Stimulated activated naive CD8-positive, alpha-beta T cell treated with anti-CD3 and anti-CD28 coated beads, Interleukin-15, amount 100 ng/mL, for 72 hours (primary cell): ENCODE results near the gene IFT122.

Source experiments
- ATAC-seq: fragments of 150-1000 bp; cut with Tn5 transposase; 2 replicates; pipeline ENCODE4 v1.10.0; 2021; ENCODE audit warnings: mild to moderate bottlenecking, moderate library complexity
- DNase-seq, 2 donors: peaks; one replicate each; pipeline ENCODE4 v3.0.0; 2021 to 2022
- H3K27ac Mint-ChIP-seq, 2 donors: one replicate each; pipeline ENCODE4 v1.8.0; 2022; ENCODE audit warnings: mild to moderate bottlenecking in 2 of 2, mixed read lengths in 2 of 2, moderate library complexity in 2 of 2
- H3K27me3 Mint-ChIP-seq: one replicate; pipeline ENCODE4 v1.8.0; 2022; ENCODE audit warnings: mixed read lengths
- H3K4me1 Mint-ChIP-seq: one replicate; pipeline ENCODE4 v1.8.0; 2022; ENCODE audit warnings: mild to moderate bottlenecking, mixed read lengths
- H3K4me3 Mint-ChIP-seq, 2 donors: one replicate each; pipeline ENCODE4 v1.8.0; 2022; ENCODE audit warnings: mild to moderate bottlenecking in 2 of 2, mixed read lengths in 2 of 2, moderate library complexity in 1 of 2
- H3K9me3 Mint-ChIP-seq, 2 donors: one replicate each; pipeline ENCODE4 v1.8.0; 2022; ENCODE audit warnings: mixed read lengths in 2 of 2

Gene IFT122

GRCh38 chr3:129442486-129442885 is 2.5 kb downstream of the IFT122 start:
- H3K4me1 Mint-ChIP-seq: peaks cover 40% of the 10 kb centered on the region
- no peak for ATAC-seq
- H3K9me3 Mint-ChIP-seq: no peaks in the 10 kb centered on the region

GRCh38 chr3:129442947-129443346 is 2.9 kb downstream of the IFT122 start:
- H3K9me3 Mint-ChIP-seq: no peaks in the 10 kb centered on the region
- no peak overlapping the region for H3K4me3 Mint-ChIP-seq
- H3K27ac Mint-ChIP-seq: peak overlapping the region in 1 of 2 donors; percentile 2
- H3K4me1 Mint-ChIP-seq: peaks cover 36% of the 10 kb centered on the region
- DNase-seq (no peak), ATAC-seq (no peak)
- no peaks in the 10 kb centered on the region for H3K27me3 Mint-ChIP-seq

More at GRCh38 chr3:129442486-129442885, 2.5 kb downstream of the IFT122 start:
- Mint-ChIP-seq H3K27me3 (no peaks in the 10 kb centered on the region), H3K27ac (peak overlapping the region in 1 of 2 donors; percentile 2), H3K4me3 (no peak overlapping the region)
- no peak for DNase-seq

- Mint-ChIP-seq H3K27ac (no peak overlapping the region), H3K4me3 (no peak overlapping the region)
Measured at GRCh38 chr3:129445471-129445870, 5.4 kb downstream of the IFT122 start.

GRCh38 chr3:129446926-129447325 is 6.9 kb downstream of the IFT122 start:
- DNase-seq: no peak
- ATAC-seq: no peak
- H3K27me3 Mint-ChIP-seq: no peaks in the 10 kb centered on the region
- H3K27ac Mint-ChIP-seq: no peak overlapping the region
- no peak overlapping the region for H3K4me3 Mint-ChIP-seq
- peaks cover 17% of the 10 kb centered on the region for H3K4me1 Mint-ChIP-seq
- H3K9me3 Mint-ChIP-seq: no peaks in the 10 kb centered on the region

More at GRCh38 chr3:129445471-129445870, 5.4 kb downstream of the IFT122 start:
- ATAC-seq (no peak), DNase-seq (no peak)
- no peaks in the 10 kb centered on the region for H3K9me3 Mint-ChIP-seq
- peaks cover 28% of the 10 kb centered on the region for H3K4me1 Mint-ChIP-seq
- no peaks in the 10 kb centered on the region for H3K27me3 Mint-ChIP-seq

GRCh38 chr3:129448186-129448895 is 8.3 kb downstream of the IFT122 start:
- Mint-ChIP-seq H3K9me3 (no peaks in the 10 kb centered on the region), H3K27me3 (no peaks in the 10 kb centered on the region), H3K27ac (no peak overlapping the region), H3K4me1 (peaks cover 6% of the 10 kb centered on the region), H3K4me3 (no peak overlapping the region)
- ATAC-seq (no peak), DNase-seq (no peak)

- Mint-ChIP-seq H3K4me3 (no peak overlapping the region), H3K27ac (no peak overlapping the region), H3K4me1 (no peaks in the 10 kb centered on the region), H3K9me3 (no peaks in the 10 kb centered on the region), H3K27me3 (no peaks in the 10 kb centered on the region)
- DNase-seq: no peak
- no peak for ATAC-seq
Measured at GRCh38 chr3:129449279-129450115, 9.5 kb downstream of the IFT122 start.

- ATAC-seq: no peak
- H3K27me3 Mint-ChIP-seq: no peaks in the 10 kb centered on the region
- no peak for DNase-seq
- no peaks in the 10 kb centered on the region for H3K9me3 Mint-ChIP-seq
- H3K27ac Mint-ChIP-seq: no peak overlapping the region
- no peaks in the 10 kb centered on the region for H3K4me1 Mint-ChIP-seq
- H3K4me3 Mint-ChIP-seq: no peak overlapping the region
Measured at GRCh38 chr3:129453732-129454131, 13.7 kb downstream of the IFT122 start.

GRCh38 chr3:129460155-129460554 is 20.1 kb downstream of the IFT122 start:
- Mint-ChIP-seq H3K27me3 (no peaks in the 10 kb centered on the region), H3K27ac (no peak overlapping the region), H3K4me3 (no peak overlapping the region), H3K4me1 (peaks cover 14% of the 10 kb centered on the region), H3K9me3 (no peaks in the 10 kb centered on the region)
- ATAC-seq (no peak), DNase-seq (no peak)

- H3K9me3 Mint-ChIP-seq: no peaks in the 10 kb centered on the region
- no peak for ATAC-seq
- no peak for DNase-seq
- H3K27me3 Mint-ChIP-seq: no peaks in the 10 kb centered on the region
- no peak overlapping the region for H3K27ac Mint-ChIP-seq
- H3K4me1 Mint-ChIP-seq: peaks cover 14% of the 10 kb centered on the region
- no peak overlapping the region for H3K4me3 Mint-ChIP-seq
Measured at GRCh38 chr3:129460572-129460971, 20.5 kb downstream of the IFT122 start.

GRCh38 chr3:129461022-129461421 is 21.0 kb downstream of the IFT122 start:
- no peak for DNase-seq
- Mint-ChIP-seq H3K4me1 (peaks cover 14% of the 10 kb centered on the region), H3K9me3 (no peaks in the 10 kb centered on the region)

GRCh38 chr3:129461461-129462146 is 21.6 kb downstream of the IFT122 start:
- Mint-ChIP-seq H3K9me3 (no peaks in the 10 kb centered on the region), H3K4me1 (peaks cover 14% of the 10 kb centered on the region), H3K27ac (no peak overlapping the region), H3K27me3 (no peaks in the 10 kb centered on the region), H3K4me3 (no peak overlapping the region)
- DNase-seq (no peak), ATAC-seq (no peak)

More at GRCh38 chr3:129461022-129461421, 21.0 kb downstream of the IFT122 start:
- ATAC-seq: no peak
- H3K4me3 Mint-ChIP-seq: no peak overlapping the region
- H3K27ac Mint-ChIP-seq: no peak overlapping the region
- H3K27me3 Mint-ChIP-seq: no peaks in the 10 kb centered on the region

- H3K9me3 Mint-ChIP-seq: no peaks in the 10 kb centered on the region
- no peak for ATAC-seq
- H3K4me3 Mint-ChIP-seq: no peak overlapping the region
- H3K27ac Mint-ChIP-seq: no peak overlapping the region
- peaks cover 14% of the 10 kb centered on the region for H3K4me1 Mint-ChIP-seq
- H3K27me3 Mint-ChIP-seq: no peaks in the 10 kb centered on the region
- no peak for DNase-seq
Measured at GRCh38 chr3:129462361-129462968, 22.4 kb downstream of the IFT122 start.

- Mint-ChIP-seq H3K27ac (no peak overlapping the region), H3K4me1 (peaks cover 14% of the 10 kb centered on the region), H3K27me3 (no peaks in the 10 kb centered on the region), H3K4me3 (no peak overlapping the region), H3K9me3 (no peaks in the 10 kb centered on the region)
- ATAC-seq: no peak
- no peak for DNase-seq
Measured at GRCh38 chr3:129463094-129463493, 23.1 kb downstream of the IFT122 start.

GRCh38 chr3:129463716-129464115 is 23.7 kb downstream of the IFT122 start:
- H3K27me3 Mint-ChIP-seq: no peaks in the 10 kb centered on the region
- peaks cover 14% of the 10 kb centered on the region for H3K4me1 Mint-ChIP-seq
- no peak for DNase-seq
- no peak for ATAC-seq
- H3K4me3 Mint-ChIP-seq: no peak overlapping the region
- no peak overlapping the region for H3K27ac Mint-ChIP-seq
- no peaks in the 10 kb centered on the region for H3K9me3 Mint-ChIP-seq

GRCh38 chr3:129467932-129468331 is 27.9 kb downstream of the IFT122 start:
- ATAC-seq: no peak
- Mint-ChIP-seq H3K9me3 (no peaks in the 10 kb centered on the region), H3K27me3 (no peaks in the 10 kb centered on the region), H3K27ac (no peak overlapping the region), H3K4me1 (no peaks in the 10 kb centered on the region), H3K4me3 (no peak overlapping the region)
- no peak for DNase-seq
